ENCODE measurements around the gene ACOT7. TPM values are rescaled to one million over a fixed set of nuclear protein-coding genes. Genes with fewer than 3 reads are reported as not detected.

Gene ACOT7
- total RNA-seq, 1 experiment from 2014 or later, result 165 TPM

GRCh38 chr1:6338695-6339094 lies 54.9 kb downstream of the ACOT7 start:
- CTCF ChIA-PET, result interaction anchor here (0.6 kb wide), 1 partner anchor 92 kb away, joined by 3 read pairs; no protein-coding TSS in a partner anchor
- H4K20me1 ChIP-seq (ENCODE audit: low read length), result no peaks in the 10 kb centered on the region
- H3K4me2 ChIP-seq (ENCODE audit: low read length), result no peak overlapping the region
- POLR2A ChIA-PET (ENCODE audit: unreplicated experiment), result no interaction called here
- no peaks in the 10 kb centered on the region for H3K27me3 ChIP-seq (ENCODE audit: low read length)
- no peak for DNase-seq
- no peaks in the 10 kb centered on the region for H3K9me2 ChIP-seq (replicated peaks; ENCODE audit: low read length)
- no peak overlapping the region for H2AFZ ChIP-seq (ENCODE audit: low read length)
- no peaks in the 10 kb centered on the region for H3F3A ChIP-seq (ENCODE audit: low read length, unreplicated experiment)
- TF ChIP-seq CTCF (conservative IDR thresholded peaks at IDR 0.05; ENCODE audit: low read depth, low read length), result no peak
- no peak for TF ChIP-seq EZH2 (IDR thresholded peaks at IDR 0.05; ENCODE audit: low read length, unreplicated experiment)
- no peak for TF ChIP-seq EZH2phosphoT487 (IDR thresholded peaks at IDR 0.05; ENCODE audit: borderline replicate concordance, low read length)
- intact Hi-C loops (cut with micrococcal nuclease), result no loop called here
- peaks cover 13% of the 10 kb centered on the region for H3K36me3 ChIP-seq (ENCODE audit: low read depth, low read length)
- H3K4me3 ChIP-seq (ENCODE audit: low read length), result no peak overlapping the region
- no peak for ATAC-seq
- H3K27ac ChIP-seq (ENCODE audit: low read length), result no peak overlapping the region
- peaks cover 5% of the 10 kb centered on the region; the same call in 1 of the 2 replicates for H3K79me2 ChIP-seq (ENCODE audit: low read length)
- no peak overlapping the region for H3K9ac ChIP-seq (ENCODE audit: low read length)
- no peaks in the 10 kb centered on the region for H3K9me3 ChIP-seq (ENCODE audit: low read length)
- peaks cover 9% of the 10 kb centered on the region for H3K4me1 ChIP-seq (ENCODE audit: insufficient read depth, low read length)
- BruUV-seq (replicated peaks), result no TSS peak

- ChIA-PET CTCF (interaction anchor here (0.7 to 0.8 kb wide), 2 partner anchors 20 to 155 kb away, joined by 3 to 19 read pairs; partner anchors contain the start of gene PLEKHG5), POLR2A (ENCODE audit: unreplicated experiment) (no interaction called here)
- no TSS peak for BruUV-seq (replicated peaks)
- DNase-seq (no peak), ATAC-seq (no peak)
- H3K36me3 ChIP-seq (ENCODE audit: low read depth, low read length), result peaks cover 13% of the 10 kb centered on the region
- no peaks in the 10 kb centered on the region for H3F3A ChIP-seq (ENCODE audit: low read length, unreplicated experiment)
- intact Hi-C loops (cut with micrococcal nuclease), result no loop called here
- no peaks in the 10 kb centered on the region for H3K9me3 ChIP-seq (ENCODE audit: low read length)
- H3K9ac ChIP-seq (ENCODE audit: low read length), result no peak overlapping the region
- no peaks in the 10 kb centered on the region for H3K27me3 ChIP-seq (ENCODE audit: low read length)
- no peaks in the 10 kb centered on the region for H3K4me1 ChIP-seq (ENCODE audit: insufficient read depth, low read length)
- H4K20me1 ChIP-seq (ENCODE audit: low read length), result no peaks in the 10 kb centered on the region
- H2AFZ ChIP-seq (ENCODE audit: low read length), result no peak overlapping the region
- H3K4me2 ChIP-seq (ENCODE audit: low read length), result no peak overlapping the region
- no peak overlapping the region for H3K4me3 ChIP-seq (ENCODE audit: low read length)
- no peaks in the 10 kb centered on the region for H3K79me2 ChIP-seq (ENCODE audit: low read length)
- H3K27ac ChIP-seq (ENCODE audit: low read length), result no peak overlapping the region
- no peaks in the 10 kb centered on the region for H3K9me2 ChIP-seq (replicated peaks; ENCODE audit: low read length)
- TF ChIP-seq EZH2 (IDR thresholded peaks at IDR 0.05; ENCODE audit: low read length, unreplicated experiment), result no peak
- TF ChIP-seq EZH2phosphoT487 (IDR thresholded peaks at IDR 0.05; ENCODE audit: borderline replicate concordance, low read length), result no peak
- TF ChIP-seq CTCF (conservative IDR thresholded peaks at IDR 0.05; ENCODE audit: low read depth, low read length), result no peak
Measured at GRCh38 chr1:6336776-6337622, 56.6 kb downstream of the ACOT7 start.

Measured in PC-3 (cell line).